Ectodermal cell (in vitro differentiated cells): Measurements from ENCODE around the gene TMEM72.

Source experiments
- H3K27ac ChIP-seq: 2 replicates; pipeline ENCODE4 v1.7.0; 2013; ENCODE audit warnings: mild to moderate bottlenecking, low read depth, low read length; ENCODE audit not compliant: insufficient read depth, poor library complexity, severe bottlenecking
- H3K27me3 ChIP-seq: 2 replicates; pipeline ENCODE4 v1.7.0; 2013; ENCODE audit warnings: mild to moderate bottlenecking, low read length; ENCODE audit not compliant: insufficient read depth, control insufficient read depth, poor library complexity, severe bottlenecking
- H3K36me3 ChIP-seq: one replicate; pipeline ENCODE4 v1.7.0; 2013; ENCODE audit warnings: low read length; ENCODE audit not compliant: control insufficient read depth, insufficient read depth
- H3K4me1 ChIP-seq: one replicate; pipeline ENCODE4 v1.7.0; 2013; ENCODE audit warnings: low read length; ENCODE audit not compliant: control insufficient read depth, insufficient read depth
- H3K4me3 ChIP-seq: 2 replicates; pipeline ENCODE4 v1.7.0; 2013; ENCODE audit warnings: low read depth, low read length, control low read depth; ENCODE audit not compliant: insufficient read depth
- H3K9me3 ChIP-seq: 2 replicates; pipeline ENCODE4 v1.7.0; 2013; ENCODE audit warnings: mild to moderate bottlenecking, low read length, moderate library complexity; ENCODE audit not compliant: control insufficient read depth
- WGBS, 2 experiments: methylation state at CpG; one replicate each; pipeline ENCODE4 v1.1.7; 2013; ENCODE audit warnings: missing lambda C conversion rate in 2 of 2; 5-methylcytosine and 5-hydroxymethylcytosine counted together

The TMEM72 gene

DNA sequence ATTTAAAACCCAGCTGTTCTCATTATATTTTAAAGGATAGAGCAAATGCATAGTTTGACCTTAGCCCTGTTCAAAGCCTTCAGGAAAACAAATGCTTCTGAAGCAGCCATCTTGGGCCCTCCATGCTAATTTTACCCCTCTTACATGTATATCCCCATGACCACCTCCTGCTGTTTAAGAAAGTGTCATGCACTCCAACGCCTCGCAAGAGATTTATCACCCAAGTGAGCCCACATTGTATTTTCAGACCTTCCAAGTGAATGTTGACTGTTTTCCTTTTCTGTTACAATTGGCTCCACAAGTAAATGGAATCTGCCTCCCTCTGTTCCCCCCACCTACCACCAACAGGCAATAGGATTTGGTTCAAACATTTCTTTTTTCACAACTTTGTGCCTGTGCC is 5.3 kb downstream of the TMEM72 start:
- no peak overlapping the region for H3K27ac ChIP-seq
- 60 to 73% methylated on average over 2 of the region's 2 CpGs for WGBS, 2 experiments
- no peak overlapping the region for H3K4me3 ChIP-seq
- H3K27me3 ChIP-seq, result no peaks in the 10 kb centered on the region
- H3K4me1 ChIP-seq, result peaks cover 10% of the 10 kb centered on the region
- H3K36me3 ChIP-seq, result no peaks in the 10 kb centered on the region
- H3K9me3 ChIP-seq, result no peaks in the 10 kb centered on the region

DNA sequence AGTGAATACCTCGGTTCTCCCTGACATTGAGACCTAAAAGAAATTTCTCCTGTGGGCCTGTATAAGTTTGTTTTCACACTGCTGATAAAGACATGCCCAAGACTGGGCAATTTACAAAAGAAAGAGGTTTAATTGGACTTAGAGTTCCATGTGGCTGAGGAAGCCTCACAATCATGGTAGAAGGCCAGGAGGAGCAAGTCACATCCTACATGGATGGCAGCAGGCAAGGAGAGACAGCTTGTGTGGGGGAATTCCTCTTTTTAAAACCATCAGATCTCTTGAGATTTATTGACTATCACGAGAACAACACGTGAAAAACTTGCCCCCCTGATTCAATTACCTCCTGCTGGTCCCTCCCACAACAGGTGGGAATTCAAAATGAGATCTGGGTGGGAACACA is 6.7 kb downstream of the TMEM72 start:
- 95 to 99% methylated on average over 3 of the region's 3 CpGs for WGBS, 2 experiments
- H3K36me3 ChIP-seq, result no peaks in the 10 kb centered on the region
- no peak overlapping the region for H3K27ac ChIP-seq
- no peaks in the 10 kb centered on the region for H3K9me3 ChIP-seq
- H3K4me3 ChIP-seq, result no peak overlapping the region
- H3K4me1 ChIP-seq, result peaks cover 2% of the 10 kb centered on the region
- no peaks in the 10 kb centered on the region for H3K27me3 ChIP-seq

DNA sequence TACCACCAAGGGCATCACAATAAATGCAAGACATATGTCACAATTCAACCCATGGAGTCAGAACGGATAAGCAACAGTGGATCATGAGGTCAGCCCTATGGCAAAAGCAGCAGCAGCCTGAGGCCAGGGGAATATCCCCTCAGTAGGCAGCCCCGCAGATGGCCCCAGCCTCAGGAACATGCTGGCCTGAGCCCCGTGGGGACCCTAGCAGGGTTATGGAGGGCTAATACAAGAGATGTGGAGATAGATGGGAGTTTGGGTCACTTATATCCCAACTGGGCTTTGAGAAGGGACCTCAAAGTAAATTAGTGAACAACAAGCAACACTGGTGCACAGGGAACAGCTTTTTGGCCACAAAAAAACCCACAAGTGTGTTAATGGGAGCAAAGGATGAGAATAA is 9.1 kb downstream of the TMEM72 start:
- Histone ChIP-seq H3K4me1 (peaks cover 2% of the 10 kb centered on the region), H3K27ac (no peak overlapping the region), H3K9me3 (no peaks in the 10 kb centered on the region), H3K36me3 (no peaks in the 10 kb centered on the region), H3K4me3 (no peak overlapping the region), H3K27me3 (no peaks in the 10 kb centered on the region)
- WGBS, 2 experiments, result 90 to 93% methylated on average over 3 of the region's 3 CpGs

DNA sequence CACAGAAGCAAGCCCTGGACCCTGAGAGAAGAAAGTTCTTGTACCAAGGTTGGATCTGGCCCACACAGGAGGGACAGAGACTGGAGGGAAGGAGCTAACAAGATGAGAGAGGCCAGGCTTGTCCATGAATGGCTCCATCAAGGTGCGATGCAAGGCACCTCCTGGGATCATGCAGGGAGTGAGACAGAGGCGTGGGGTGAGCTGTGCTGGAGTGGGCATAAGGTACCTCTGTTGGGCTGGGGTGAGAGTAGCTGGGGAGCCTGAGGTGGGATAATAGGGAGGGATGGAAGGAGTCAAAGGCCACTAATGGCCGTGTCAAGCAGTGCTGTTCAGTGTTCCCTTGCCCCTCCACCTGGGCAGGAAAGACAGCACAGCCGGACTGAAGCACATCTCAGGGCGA is 9.9 kb downstream of the TMEM72 start:
- H3K4me3 ChIP-seq, result no peak overlapping the region
- 90 to 95% methylated on average over 5 of the region's 5 CpGs for WGBS, 2 experiments
- H3K27ac ChIP-seq, result no peak overlapping the region
- no peaks in the 10 kb centered on the region for H3K9me3 ChIP-seq
- no peaks in the 10 kb centered on the region for H3K36me3 ChIP-seq
- no peaks in the 10 kb centered on the region for H3K27me3 ChIP-seq
- H3K4me1 ChIP-seq, result peaks cover 1% of the 10 kb centered on the region

DNA sequence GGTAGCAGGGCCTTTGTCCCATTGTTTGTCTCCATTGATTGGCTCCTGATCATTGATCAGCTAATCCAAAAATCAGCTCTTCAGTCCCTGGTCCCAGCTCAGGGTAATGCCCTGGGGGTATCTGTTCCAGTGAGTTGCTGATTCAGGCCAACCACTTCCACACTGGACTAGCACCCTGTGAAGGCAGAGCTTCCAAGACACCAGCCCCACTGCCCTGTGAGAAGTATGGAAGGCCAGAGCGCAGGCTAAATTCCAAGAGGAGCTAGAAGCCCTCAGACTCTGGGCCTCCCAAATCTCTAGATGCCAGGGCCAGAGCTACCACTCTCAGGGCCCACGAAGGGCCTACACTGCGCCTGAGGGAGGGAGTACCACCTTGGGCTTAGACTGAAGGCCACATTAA is 10.4 kb downstream of the TMEM72 start:
- Histone ChIP-seq H3K9me3 (no peaks in the 10 kb centered on the region), H3K27ac (no peak overlapping the region), H3K4me3 (no peak overlapping the region), H3K4me1 (no peaks in the 10 kb centered on the region), H3K36me3 (no peaks in the 10 kb centered on the region), H3K27me3 (no peaks in the 10 kb centered on the region)
- WGBS, 2 experiments, result 95% methylated on average over 3 of the region's 3 CpGs

DNA sequence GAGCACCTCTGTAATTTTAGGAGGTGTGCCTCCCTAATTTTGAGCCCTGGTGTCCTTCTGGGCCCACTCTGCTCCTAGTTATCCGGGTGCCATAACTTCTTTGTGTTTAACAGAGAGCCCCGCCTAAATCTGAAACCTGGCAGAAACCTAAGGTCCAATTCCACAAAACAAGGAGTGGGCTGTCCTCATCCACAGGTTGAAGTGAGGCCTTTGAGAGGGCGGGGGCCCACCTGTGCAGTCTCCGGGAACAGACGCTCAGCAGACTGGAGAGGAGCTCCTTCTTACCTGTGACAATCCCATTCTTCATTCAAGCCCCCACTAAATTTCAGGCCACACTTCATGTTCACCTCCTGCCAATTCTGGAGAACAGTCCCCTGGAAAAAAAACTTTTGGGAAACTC is 10.9 kb downstream of the TMEM72 start:
- Histone ChIP-seq H3K27me3 (no peaks in the 10 kb centered on the region), H3K27ac (no peak overlapping the region), H3K9me3 (no peaks in the 10 kb centered on the region), H3K36me3 (no peaks in the 10 kb centered on the region), H3K4me1 (no peaks in the 10 kb centered on the region), H3K4me3 (no peak overlapping the region)
- WGBS, 2 experiments, result 92% methylated on average over 5 of the region's 5 CpGs

DNA sequence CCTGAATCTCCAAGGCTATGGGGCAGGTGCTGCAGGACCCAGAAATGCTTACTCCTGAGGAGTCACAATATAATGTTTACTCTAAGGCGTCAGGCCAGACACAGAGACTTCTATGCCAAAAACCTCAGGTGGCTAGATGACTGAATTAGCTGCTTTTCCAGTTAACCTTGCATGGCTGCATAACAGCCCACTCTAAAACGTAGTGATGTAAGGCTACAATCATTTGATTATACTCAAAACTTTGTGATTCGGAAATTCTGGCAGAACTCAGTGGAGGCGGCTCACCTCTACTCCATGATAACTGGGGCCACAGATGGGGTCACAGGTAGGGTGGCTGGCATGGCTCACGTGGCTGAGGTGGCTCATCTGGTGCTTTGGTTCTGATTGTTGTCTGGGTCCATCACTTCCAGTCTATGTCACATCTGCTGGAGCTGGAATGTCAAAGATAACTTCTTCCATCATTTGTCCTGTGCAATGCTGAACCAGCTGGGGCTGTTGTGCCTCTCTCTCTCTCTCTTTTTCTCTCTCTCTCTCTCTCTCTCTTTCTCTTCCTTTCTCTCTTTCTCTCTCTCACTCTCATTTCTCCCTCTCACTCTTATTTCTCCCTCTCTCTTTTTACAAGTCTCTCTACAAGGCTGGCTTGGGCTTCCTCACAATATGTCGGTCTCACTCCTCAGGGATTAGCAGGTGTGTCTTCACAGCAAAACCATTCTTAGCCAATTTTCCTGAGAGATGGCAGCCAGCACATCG is 11.8 kb downstream of the TMEM72 start:
- no peaks in the 10 kb centered on the region for H3K27me3 ChIP-seq
- H3K9me3 ChIP-seq, result no peaks in the 10 kb centered on the region
- H3K4me3 ChIP-seq, result no peak overlapping the region
- no peaks in the 10 kb centered on the region for H3K4me1 ChIP-seq
- no peaks in the 10 kb centered on the region for H3K36me3 ChIP-seq
- no peak overlapping the region for H3K27ac ChIP-seq
- 91 to 93% methylated on average over 7 of the region's 7 CpGs for WGBS, 2 experiments

DNA sequence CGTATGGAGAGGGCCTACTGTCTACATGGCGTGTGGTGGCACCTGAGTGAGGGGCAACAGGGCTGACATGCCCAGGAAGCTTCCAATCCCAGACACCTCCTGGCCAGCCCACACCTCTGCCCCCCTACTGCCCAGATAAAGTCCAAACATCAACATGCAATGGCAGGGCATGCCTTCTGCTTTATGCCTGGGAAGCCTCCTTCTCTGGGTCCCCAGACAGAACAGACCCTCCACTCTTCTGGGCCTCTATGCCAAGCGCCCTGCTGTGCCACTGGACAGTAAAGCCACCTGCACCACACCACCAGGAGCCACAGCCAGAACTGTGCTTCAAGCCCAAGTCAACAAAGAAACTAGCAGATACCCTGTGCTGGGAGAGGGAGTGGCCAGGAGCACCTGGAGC is 12.5 kb downstream of the TMEM72 start:
- no peak overlapping the region for H3K4me3 ChIP-seq
- WGBS, 2 experiments, result 92 to 96% methylated on average over 3 of the region's 3 CpGs

DNA sequence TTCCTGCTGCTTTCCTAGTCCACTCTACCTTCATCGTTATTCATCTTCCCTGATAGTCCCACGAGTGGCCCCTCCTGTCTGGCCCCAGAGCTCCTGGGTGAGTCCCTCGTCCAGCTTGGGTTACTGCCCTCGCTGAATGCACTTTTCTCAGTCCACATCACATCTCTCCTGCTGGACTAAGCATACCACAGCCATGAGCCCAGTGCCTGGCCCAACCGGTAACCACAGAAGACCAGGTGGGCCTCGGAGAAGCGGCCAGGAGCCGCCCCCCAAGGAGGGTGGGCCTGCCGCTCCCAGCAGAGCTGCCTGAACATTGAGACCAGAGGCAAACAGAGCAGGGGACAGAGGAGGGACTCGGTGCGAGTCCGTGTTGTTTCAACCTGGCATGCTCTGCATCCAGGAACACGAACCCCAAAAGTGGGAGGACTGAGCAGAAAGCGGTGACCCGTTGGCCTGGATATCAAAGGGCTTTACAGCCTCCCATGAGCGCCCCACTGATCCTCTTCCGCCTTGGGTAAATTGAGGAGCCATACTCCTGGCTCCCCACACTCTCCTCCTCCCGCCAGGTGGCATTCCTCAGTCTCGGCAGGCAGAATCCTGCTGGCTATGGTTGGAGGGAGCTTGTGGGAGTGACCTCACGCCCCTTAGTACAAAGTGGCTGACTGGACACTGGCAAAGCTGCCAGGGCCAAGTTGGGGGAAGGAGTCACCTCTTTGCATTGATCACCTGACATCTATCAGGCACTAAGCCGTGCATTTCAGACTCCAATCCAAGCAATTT is 13.3 kb downstream of the TMEM72 start:
- Histone ChIP-seq H3K4me1 (no peaks in the 10 kb centered on the region), H3K27ac (no peak overlapping the region), H3K36me3 (no peaks in the 10 kb centered on the region), H3K9me3 (no peaks in the 10 kb centered on the region), H3K27me3 (no peaks in the 10 kb centered on the region), H3K4me3 (no peak overlapping the region)
- WGBS, 2 experiments, result 87% methylated on average over 21 of the region's 21 CpGs

More for the DNA sequence above, 12.5 kb downstream of the TMEM72 start:
- Histone ChIP-seq H3K36me3 (no peaks in the 10 kb centered on the region), H3K27me3 (no peaks in the 10 kb centered on the region), H3K9me3 (no peaks in the 10 kb centered on the region), H3K27ac (no peak overlapping the region), H3K4me1 (no peaks in the 10 kb centered on the region)

DNA sequence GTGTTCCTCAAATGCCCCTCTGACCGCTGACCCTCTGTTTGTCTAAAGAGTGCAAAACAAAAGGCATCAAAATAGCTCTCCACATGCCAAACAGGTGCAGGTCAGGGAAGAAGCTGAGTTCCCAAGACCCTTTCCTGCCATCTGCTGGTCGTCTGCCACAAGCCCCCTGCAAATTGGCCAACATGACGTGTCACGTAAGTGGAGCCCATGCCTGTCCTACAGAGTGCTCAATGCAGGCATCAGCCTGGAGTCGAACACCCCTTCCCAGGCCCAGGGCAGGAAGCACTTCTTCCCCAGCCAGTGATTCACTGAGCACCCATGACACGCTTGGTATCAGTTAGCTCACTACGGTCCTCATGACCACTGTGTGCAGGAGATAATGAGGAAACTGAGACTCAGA is 14.1 kb downstream of the TMEM72 start:
- H3K4me3 ChIP-seq, result no peak overlapping the region
- WGBS, 2 experiments, result 45 to 46% methylated on average over 7 of the region's 7 CpGs
- H3K27me3 ChIP-seq, result no peaks in the 10 kb centered on the region
- no peaks in the 10 kb centered on the region for H3K9me3 ChIP-seq
- H3K4me1 ChIP-seq, result no peaks in the 10 kb centered on the region
- H3K36me3 ChIP-seq, result no peaks in the 10 kb centered on the region
- H3K27ac ChIP-seq, result no peak overlapping the region
